HepG2 (cell line): ENCODE data around the gene TUBGCP6. TPM values are rescaled to one million over a fixed set of nuclear protein-coding genes. Genes with fewer than 3 reads are reported as not detected.

Source experiments
- ATAC-seq: fragments of 200-7000 bp; cut with Tn5 transposase; 3 replicates; pipeline ENCODE4 v1.9.1; 2020; ENCODE audit warnings: mild to moderate bottlenecking, moderate library complexity
- BruUV-seq: library from RNA; stranded (reverse); fragments of 400-500 nt; replicated peaks from 2 replicates; lab custom pipeline; 2021; lab: Mats Ljungman, UMichigan
- CTCF ChIA-PET: fragments of 300-600 bp; formaldehyde crosslinking; extraction: SDS; loops from one replicate; lab custom pipeline; 2021; ENCODE audit warnings: low total read pairs, inconsistent platforms, low intra/inter-chr PET ratio; lab: Yijun Ruan, JAX
- POLR2A ChIA-PET: fragments of 350-600 bp; sonication (Branson Sonifier 250); formaldehyde crosslinking; loops from one replicate; lab custom pipeline; 2020; ENCODE audit warnings: antibody characterized with exemption, inconsistent platforms; lab: Yijun Ruan, JAX
- DNase-seq: peaks from one replicate; pipeline ENCODE4 v3.0.0-alpha.2; 2015; ENCODE audit warnings: low spot score
- FAIRE-seq: peaks from 3 replicates; lab custom pipeline; 2011; peaks lifted over from hg19 to GRCh38; lab: Jason Lieb, UNC
- H2AFZ ChIP-seq: one replicate; pipeline ENCODE4 v1.6.1; 2011; ENCODE audit warnings: low read length, inconsistent platforms
- H3K27ac ChIP-seq: fragments of 300-600 bp; 3 replicates; pipeline ENCODE4 v1.8.0; 2011; ENCODE audit warnings: mixed run types, mild to moderate bottlenecking, mixed read lengths, low read length, inconsistent platforms; ENCODE audit not compliant: insufficient read depth; ENCODE audit errors: extremely low read length
- H3K27me3 ChIP-seq, 2 experiments: fragments of 200-600 bp in 1 of 2; 2 replicates in 1 of 2; 3 replicates in 1 of 2; pipeline versions ENCODE4 v1.6.0 to v1.8.0; 2011; ENCODE audit warnings: low read length in 2 of 2, mild to moderate bottlenecking in 2 of 2, moderate library complexity in 2 of 2, inconsistent platforms in 1 of 2; ENCODE audit not compliant: insufficient read depth in 2 of 2, control insufficient read depth in 1 of 2
- H3K36me3 ChIP-seq, 2 experiments: fragments of 200-600 bp in 1 of 2; replicated peaks in 1 of 2; 2 replicates in 1 of 2; 3 replicates in 1 of 2; pipeline versions ENCODE4 v1.5.1 to v1.8.0; 2011; ENCODE audit warnings: low read length in 2 of 2, inconsistent platforms in 1 of 2; ENCODE audit not compliant: insufficient read depth in 2 of 2, control insufficient read depth in 1 of 2
- H3K4me1 ChIP-seq: 2 replicates; pipeline ENCODE4 v1.5.1; 2012; ENCODE audit warnings: low read length, inconsistent platforms; ENCODE audit not compliant: insufficient read depth
- H3K4me2 ChIP-seq: 2 replicates; pipeline ENCODE4 v1.6.0; 2011; ENCODE audit warnings: low read depth, low read length, inconsistent platforms
- H3K4me3 ChIP-seq, 3 experiments: fragments of 200-600 bp in 1 of 3; sonication (generic), shearing (Covaris generic) in 1 of 3; replicated peaks in 1 of 3; 2 replicates each; pipeline ENCODE4 v1.5.1; 2011 to 2016; ENCODE audit warnings: low read length in 3 of 3, inconsistent platforms in 2 of 3, low read depth in 2 of 3, mild to moderate bottlenecking in 2 of 3, control low read depth in 1 of 3, mixed read lengths in 1 of 3; ENCODE audit not compliant: insufficient read depth in 1 of 3
- H3K79me2 ChIP-seq: one replicate; pipeline ENCODE4 v1.6.1; 2011; ENCODE audit warnings: low read length, inconsistent platforms; ENCODE audit not compliant: insufficient read depth
- H3K9ac ChIP-seq: 2 replicates; pipeline ENCODE4 v1.6.0; 2011; ENCODE audit warnings: mild to moderate bottlenecking, low read depth, low read length, inconsistent platforms; ENCODE audit not compliant: insufficient read depth
- H3K9me3 ChIP-seq: 2 replicates; pipeline ENCODE4 v1.5.1; 2012; ENCODE audit warnings: mild to moderate bottlenecking, low read length
- H4K20me1 ChIP-seq: 2 replicates; pipeline ENCODE4 v1.6.0; 2011; ENCODE audit warnings: inconsistent platforms, mild to moderate bottlenecking, low read length, moderate library complexity; ENCODE audit not compliant: insufficient read depth
- CENPT ChIP-seq: sonication (generic); formaldehyde crosslinking; IDR thresholded peaks from 2 replicates; pipeline ENCODE4 v1.8.0; 2022; ENCODE audit warnings: low read depth, mild to moderate bottlenecking, moderate library complexity, missing genetic modification reagents
- DMAP1 ChIP-seq: IDR thresholded peaks from 2 replicates; pipeline ENCODE4 v1.6.1; 2016
- GABPA ChIP-seq, 2 experiments: IDR thresholded peaks; 2 replicates each; pipeline ENCODE4 v1.6.1; 2011 to 2016; ENCODE audit warnings: low read depth in 2 of 2, low read length in 1 of 2, missing biosample characterization in 1 of 2, missing genetic modification characterization in 1 of 2
- HDAC1 ChIP-seq: sonication (generic); formaldehyde crosslinking; IDR thresholded peaks from 2 replicates; pipeline ENCODE4 v1.5.1; 2020; ENCODE audit warnings: mild to moderate bottlenecking, missing genetic modification reagents
- KLF15 ChIP-seq: sonication (generic); formaldehyde crosslinking; IDR thresholded peaks from 2 replicates; pipeline ENCODE4 v1.8.1; 2023; ENCODE audit warnings: borderline replicate concordance, mild to moderate bottlenecking, inconsistent platforms, missing genetic modification reagents, mixed read lengths
- MED13 ChIP-seq: sonication (generic); formaldehyde crosslinking; IDR thresholded peaks from 2 replicates; pipeline ENCODE4 v1.5.0; 2020; ENCODE audit warnings: missing genetic modification reagents
- MEIS2 ChIP-seq: sonication (generic); formaldehyde crosslinking; IDR thresholded peaks from 2 replicates; pipeline ENCODE4 v1.9.0; 2021; ENCODE audit warnings: mild to moderate bottlenecking, missing genetic modification reagents
- SCMH1 ChIP-seq: sonication (generic); formaldehyde crosslinking; IDR thresholded peaks from 2 replicates; pipeline ENCODE4 v1.9.0; 2021; ENCODE audit warnings: missing genetic modification reagents, mild to moderate bottlenecking, borderline replicate concordance
- SP4 ChIP-seq: sonication (generic); formaldehyde crosslinking; IDR thresholded peaks from 2 replicates; pipeline ENCODE4 v1.8.1; 2023; ENCODE audit warnings: mild to moderate bottlenecking, missing genetic modification reagents
- TIGD3 ChIP-seq: sonication (generic); formaldehyde crosslinking; IDR thresholded peaks from 2 replicates; pipeline ENCODE4 v1.5.1; 2020; ENCODE audit warnings: mild to moderate bottlenecking, missing genetic modification reagents, borderline replicate concordance
- ZFP62 ChIP-seq: sonication (generic); formaldehyde crosslinking; IDR thresholded peaks from 2 replicates; pipeline ENCODE4 v1.4.0; 2020; ENCODE audit warnings: missing genetic modification reagents
- ZNF160 ChIP-seq: sonication (generic); formaldehyde crosslinking; IDR thresholded peaks from 2 replicates; pipeline ENCODE4 v1.8.0; 2022; ENCODE audit warnings: mild to moderate bottlenecking, inconsistent platforms, missing genetic modification reagents
- ZNF260 ChIP-seq: sonication (generic); formaldehyde crosslinking; IDR thresholded peaks from 2 replicates; pipeline ENCODE4 v1.4.0; 2020; ENCODE audit warnings: missing genetic modification reagents, low read depth, mild to moderate bottlenecking, borderline replicate concordance
- ZNF263 ChIP-seq: sonication (generic); formaldehyde crosslinking; IDR thresholded peaks from 2 replicates; pipeline ENCODE4 v1.4.0; 2020; ENCODE audit warnings: missing genetic modification reagents
- ZNF503 ChIP-seq: sonication (generic); formaldehyde crosslinking; IDR thresholded peaks from 2 replicates; pipeline ENCODE4 v1.4.0; 2020; ENCODE audit warnings: missing genetic modification reagents
- ZNF574 ChIP-seq: sonication (generic); formaldehyde crosslinking; IDR thresholded peaks from 2 replicates; pipeline ENCODE4 v1.4.0; 2020; ENCODE audit warnings: missing genetic modification reagents
- ZNF7 ChIP-seq: IDR thresholded peaks from 2 replicates; pipeline ENCODE4 v1.6.1; 2016; ENCODE audit warnings: missing biosample characterization, missing genetic modification reagents
- ZNF704 ChIP-seq: sonication (generic); formaldehyde crosslinking; IDR thresholded peaks from 2 replicates; pipeline ENCODE4 v1.8.1; 2023; ENCODE audit warnings: mild to moderate bottlenecking, inconsistent platforms, moderate library complexity, missing genetic modification reagents, borderline replicate concordance
- WGBS: methylation state at CpG from one replicate; pipeline ENCODE4 v1.1.6; 2017; ENCODE audit warnings: low lambda C conversion rate; 5-methylcytosine and 5-hydroxymethylcytosine counted together
- in situ Hi-C: cut with HindIII; loops from 2 replicates; pipeline ENCODE4 v1.10.0; 2017; ENCODE audit warnings: low pct_unique_long_range_greater_than_20kb; ENCODE audit not compliant: extremely low pct_ligation_motif_present
- intact Hi-C: fragments of 100-400 bp; cut with micrococcal nuclease; formaldehyde crosslinking; loops from one replicate; pipeline ENCODE4 v1.10.0; 2022; ENCODE audit not compliant: unreplicated experiment
- polyA plus RNA-seq, 8 experiments: library from polyadenylated mRNA; depleted of rRNA in 3 of 8; stranded (reverse) in 7 of 8; unstranded in 1 of 8; fragments of >200 nt; fragmentation: Illumina TruSeq in 4 of 8; extraction: Trizol in 4 of 8; gene quantifications; 2 replicates each; pipeline versions ENCODE4 v1.2.1 to v1.2.3, GENCODE V29; 2011 to 2016; ENCODE audit warnings: low read depth in 4 of 8, missing spikeins in 1 of 8, mixed read lengths in 1 of 8; ENCODE audit not compliant: insufficient read depth in 1 of 8
- total RNA-seq, 5 experiments: library from RNA; depleted of rRNA; stranded (reverse); fragments of >200 nt; fragmentation: Illumina TruSeq; extraction: Trizol; gene quantifications; 2 replicates each; pipeline ENCODE4 v1.2.3, GENCODE V29; 2016; ENCODE audit warnings: low read depth in 1 of 5

The TUBGCP6 gene
- total and polyA plus RNA-seq, 2 of the 13 experiments (the other 11 are each of a cell fraction or from before 2014, with no cell fraction given): 14.6 to 15.7 TPM

GRCh38 chr22:50222508-50222907, 22.3 kb downstream of the TUBGCP6 start:
- intact Hi-C loops: no loop called here

More at GRCh38 chr22:50222508-50222907, 22.3 kb downstream of the TUBGCP6 start:
- Histone ChIP-seq H3K36me3 (peaks cover 20 to 47% of the 10 kb centered on the region in 2 experiments; a peak in 4 of 5 replicates), H3K4me1 (peaks cover 11% of the 10 kb centered on the region), H3K9ac (no peak overlapping the region), H3K9me3 (no peaks in the 10 kb centered on the region), H3K27ac (no peak overlapping the region), H3K4me3 (no peak overlapping the region), H3K4me2 (no peak overlapping the region), H4K20me1 (no peaks in the 10 kb centered on the region), H3K27me3 (no peaks in the 10 kb centered on the region), H3K79me2 (no peaks in the 10 kb centered on the region), H2AFZ (no peak overlapping the region)
- WGBS: 84% methylated on average over 5 of the region's 8 CpGs
- FAIRE-seq (no peak), ATAC-seq (no peak), DNase-seq (no peak)
- in situ Hi-C loops: no loop called here
- no peak for TF ChIP-seq HDAC1 (CRISPR knock-in tag)
- no peak for TF ChIP-seq ZNF704 (CRISPR knock-in tag)
- TF ChIP-seq ZNF574 (CRISPR knock-in tag): no peak
- no peak for TF ChIP-seq CENPT
- no peak for TF ChIP-seq SCMH1 (CRISPR knock-in tag)
- no peak for TF ChIP-seq ZFP62 (CRISPR knock-in tag)
- no peak for TF ChIP-seq ZNF160
- TF ChIP-seq ZNF503 (CRISPR knock-in tag): no peak
- no peak for TF ChIP-seq DMAP1 (CRISPR knock-in tag)
- TF ChIP-seq KLF15 (CRISPR knock-in tag): no peak
- TF ChIP-seq MEIS2 (CRISPR knock-in tag): no peak
- no peak for TF ChIP-seq TIGD3 (CRISPR knock-in tag)
- no peak for TF ChIP-seq MED13 (CRISPR knock-in tag)
- no peak for TF ChIP-seq ZNF263
- TF ChIP-seq ZNF260: no peak
- no peak for TF ChIP-seq ZNF7 (CRISPR knock-in tag)
- no peak for TF ChIP-seq SP4 (CRISPR knock-in tag)
- no peak for TF ChIP-seq GABPA (IDR thresholded peaks at IDR 0.05; ENCODE audit: low read depth, low read length)
- TF ChIP-seq GABPA (CRISPR knock-in tag; IDR thresholded peaks at IDR 0.05; ENCODE audit: low read depth): no peak
- BruUV-seq: no TSS peak
- CTCF ChIA-PET: no interaction called here
- POLR2A ChIA-PET: no interaction called here
